WTC11 (cell line): ENCODE results near the gene NECTIN3. TPM values are rescaled to one million over a fixed set of nuclear protein-coding genes. Genes with fewer than 3 reads are reported as not detected.

ENCODE experiments used
- ATAC-seq: fragments of 200-7000 bp; cut with Tn5 transposase; 2 replicates; pipeline ENCODE4 v1.10.0; 2021; ENCODE audit warnings: mild to moderate bottlenecking, moderate library complexity
- CTCF ChIA-PET: fragments of 300-600 bp; sonication (Branson Sonifier 250); formaldehyde crosslinking; loops from one replicate; lab custom pipeline; 2021; ENCODE audit warnings: antibody characterized with exemption; lab: Charles Lee
- POLR2A ChIA-PET: fragments of 350-600 bp; sonication (Branson Sonifier 250); formaldehyde crosslinking; loops from one replicate; lab custom pipeline; 2021; ENCODE audit warnings: antibody characterized with exemption; lab: Charles Lee
- DNase-seq: peaks from one replicate; pipeline ENCODE4 v3.0.0; 2021; ENCODE audit warnings: low spot score
- H3K27ac Mint-ChIP-seq: 2 replicates; pipeline ENCODE4 v1.8.0; 2021; ENCODE audit warnings: mixed read lengths
- H3K27me3 Mint-ChIP-seq: 2 replicates; pipeline ENCODE4 v1.8.0; 2021; ENCODE audit warnings: low read depth, mild to moderate bottlenecking, moderate library complexity, mixed read lengths
- H3K36me3 Mint-ChIP-seq: 2 replicates; pipeline ENCODE4 v1.8.0; 2021; ENCODE audit warnings: mixed read lengths
- H3K4me1 Mint-ChIP-seq: 2 replicates; pipeline ENCODE4 v1.8.0; 2022; ENCODE audit warnings: mixed read lengths
- H3K4me3 Mint-ChIP-seq: 2 replicates; pipeline ENCODE4 v1.8.0; 2021; ENCODE audit warnings: mild to moderate bottlenecking, moderate library complexity, mixed read lengths
- H3K9me3 Mint-ChIP-seq: 2 replicates; pipeline ENCODE4 v1.8.0; 2021; ENCODE audit warnings: mixed read lengths
- CREB1 ChIP-seq: sonication (generic); formaldehyde crosslinking; IDR thresholded peaks from 2 replicates; pipeline ENCODE4 v1.8.0; 2023; ENCODE audit warnings: mild to moderate bottlenecking, missing genetic modification reagents
- CREM ChIP-seq: sonication (generic); formaldehyde crosslinking; IDR thresholded peaks from 2 replicates; pipeline ENCODE4 v1.8.1; 2022; ENCODE audit warnings: mild to moderate bottlenecking, missing genetic modification reagents, moderate library complexity
- CTCF ChIP-seq: fragments of 200-600 bp; IDR thresholded peaks from 2 replicates; pipeline ENCODE4 v1.8.0; 2022; ENCODE audit warnings: antibody characterized with exemption
- E2F4 ChIP-seq: sonication (generic); formaldehyde crosslinking; IDR thresholded peaks from 2 replicates; pipeline ENCODE4 v1.8.1; 2022; ENCODE audit warnings: low read depth, mild to moderate bottlenecking, moderate library complexity, missing genetic modification reagents, borderline replicate concordance
- ESRRA ChIP-seq: sonication (generic); formaldehyde crosslinking; IDR thresholded peaks from 2 replicates; pipeline ENCODE4 v1.8.1; 2022; ENCODE audit warnings: mild to moderate bottlenecking, missing genetic modification reagents, borderline replicate concordance
- ETV6 ChIP-seq: sonication (generic); formaldehyde crosslinking; IDR thresholded peaks from 2 replicates; pipeline ENCODE4 v1.8.1; 2022; ENCODE audit warnings: mild to moderate bottlenecking, missing genetic modification reagents
- FOXJ3 ChIP-seq: sonication (generic); formaldehyde crosslinking; IDR thresholded peaks from 2 replicates; pipeline ENCODE4 v1.9.0; 2021; ENCODE audit warnings: missing genetic modification reagents, mild to moderate bottlenecking, borderline replicate concordance
- FOXP4 ChIP-seq: sonication (generic); formaldehyde crosslinking; IDR thresholded peaks from 2 replicates; pipeline ENCODE4 v1.8.0; 2022; ENCODE audit warnings: mild to moderate bottlenecking, missing genetic modification reagents
- GRHL2 ChIP-seq: fragments of 250-450 bp; sonication (Bioruptor Pico); IDR thresholded peaks from 2 replicates; pipeline ENCODE4 v1.8.0; 2022; ENCODE audit warnings: mild to moderate bottlenecking, moderate library complexity; ENCODE audit not compliant: insufficient replicate concordance, severe bottlenecking
- GTF2I ChIP-seq: fragments of 250-450 bp; sonication (Bioruptor Pico); conservative IDR thresholded peaks from 2 replicates; pipeline ENCODE4 v1.4.0; 2021; ENCODE audit warnings: mild to moderate bottlenecking
- MYBL2 ChIP-seq: sonication (generic); formaldehyde crosslinking; IDR thresholded peaks from 2 replicates; pipeline ENCODE4 v1.8.1; 2023; ENCODE audit warnings: mild to moderate bottlenecking, moderate library complexity, missing genetic modification reagents
- NFYB ChIP-seq: sonication (generic); formaldehyde crosslinking; conservative IDR thresholded peaks from 2 replicates; pipeline ENCODE4 v1.8.0; 2022; ENCODE audit warnings: low read depth, missing genetic modification reagents
- NR2C2 ChIP-seq: sonication (generic); formaldehyde crosslinking; IDR thresholded peaks from 2 replicates; pipeline ENCODE4 v1.8.0; 2022; ENCODE audit warnings: mild to moderate bottlenecking, missing genetic modification reagents
- OVOL2 ChIP-seq: fragments of 250-450 bp; sonication (Bioruptor Pico); IDR thresholded peaks from 2 replicates; pipeline ENCODE4 v1.9.0; 2021; ENCODE audit warnings: mild to moderate bottlenecking, borderline replicate concordance
- PREB ChIP-seq: sonication (generic); formaldehyde crosslinking; IDR thresholded peaks from 2 replicates; pipeline ENCODE4 v1.8.1; 2022; ENCODE audit warnings: mild to moderate bottlenecking, missing genetic modification reagents, moderate library complexity, borderline replicate concordance
- RORB ChIP-seq: fragments of 250-450 bp; sonication (Bioruptor Pico); IDR thresholded peaks from 2 replicates; pipeline ENCODE4 v1.9.0; 2021; ENCODE audit warnings: mild to moderate bottlenecking
- SMAD4 ChIP-seq: sonication (generic); formaldehyde crosslinking; IDR thresholded peaks from 2 replicates; pipeline ENCODE4 v1.8.0; 2022; ENCODE audit warnings: mild to moderate bottlenecking, missing genetic modification reagents
- TEAD1 ChIP-seq: sonication (generic); formaldehyde crosslinking; IDR thresholded peaks from 2 replicates; pipeline ENCODE4 v1.8.0; 2022; ENCODE audit warnings: mild to moderate bottlenecking, missing genetic modification reagents
- USF1 ChIP-seq: sonication (generic); formaldehyde crosslinking; IDR thresholded peaks from 2 replicates; pipeline ENCODE4 v1.8.0; 2022; ENCODE audit warnings: mild to moderate bottlenecking, missing genetic modification reagents
- ZNF138 ChIP-seq: sonication (generic); formaldehyde crosslinking; conservative IDR thresholded peaks from 2 replicates; pipeline ENCODE4 v1.8.1; 2022; ENCODE audit warnings: mild to moderate bottlenecking, moderate library complexity, missing genetic modification reagents
- ZNF219 ChIP-seq: sonication (generic); formaldehyde crosslinking; IDR thresholded peaks from 2 replicates; pipeline ENCODE4 v1.8.0; 2023; ENCODE audit warnings: missing genetic modification reagents, mild to moderate bottlenecking, borderline replicate concordance
- ZNF281 ChIP-seq: sonication (generic); formaldehyde crosslinking; IDR thresholded peaks from 2 replicates; pipeline ENCODE4 v1.8.0; 2023; ENCODE audit warnings: mild to moderate bottlenecking, missing genetic modification reagents
- ZNF317 ChIP-seq: sonication (generic); formaldehyde crosslinking; IDR thresholded peaks from 2 replicates; pipeline ENCODE4 v1.8.1; 2023; ENCODE audit warnings: low read depth, mild to moderate bottlenecking, moderate library complexity, missing genetic modification reagents, borderline replicate concordance
- ZNF423 ChIP-seq: fragments of 250-450 bp; sonication (Bioruptor Pico); IDR thresholded peaks from 2 replicates; pipeline ENCODE4 v2.1.2; 2022; ENCODE audit warnings: mild to moderate bottlenecking, moderate library complexity
- ZNF671 ChIP-seq: fragments of 250-450 bp; sonication (Bioruptor Pico); IDR thresholded peaks from 2 replicates; pipeline ENCODE4 v1.8.0; 2021; ENCODE audit warnings: mild to moderate bottlenecking
- total RNA-seq: library from RNA; stranded (reverse); gene quantifications from 3 replicates; pipeline ENCODE4 v1.2.3, GENCODE V29; 2021

Gene NECTIN3
- total RNA-seq, 1 experiment from 2014 or later: 24.8 TPM

- H3K9me3 Mint-ChIP-seq: peaks cover 16% of the 10 kb centered on the region
- ATAC-seq (no peak), DNase-seq (no peak)
- ChIA-PET CTCF (no interaction called here), POLR2A (no interaction called here)
- H3K4me1 Mint-ChIP-seq: peaks cover 40% of the 10 kb centered on the region
- no peak overlapping the region for H3K4me3 Mint-ChIP-seq
- peaks cover 9% of the 10 kb centered on the region for H3K36me3 Mint-ChIP-seq
- H3K27me3 Mint-ChIP-seq: no peaks in the 10 kb centered on the region
- H3K27ac Mint-ChIP-seq: no peak overlapping the region
- no peak for TF ChIP-seq ZNF281 (CRISPR knock-in tag)
- TF ChIP-seq CREB1 (CRISPR knock-in tag): no peak
- no peak for TF ChIP-seq ZNF423
- no peak for TF ChIP-seq CTCF
- no peak for TF ChIP-seq SMAD4 (CRISPR knock-in tag)
- no peak for TF ChIP-seq OVOL2 (CRISPR knock-in tag)
- TF ChIP-seq TEAD1 (CRISPR knock-in tag): no peak
- no peak for TF ChIP-seq USF1
- TF ChIP-seq NFYB: no peak
- no peak for TF ChIP-seq RORB
- no peak for TF ChIP-seq ETV6
- TF ChIP-seq ESRRA: no peak
- TF ChIP-seq ZNF219 (CRISPR knock-in tag): no peak
- no peak for TF ChIP-seq ZNF317 (CRISPR knock-in tag)
- no peak for TF ChIP-seq FOXJ3 (CRISPR knock-in tag)
- TF ChIP-seq NR2C2: no peak
- no peak for TF ChIP-seq PREB (CRISPR knock-in tag)
Measured at GRCh38 chr3:111051354-111051753, 20.3 kb upstream of the NECTIN3 start.

- H3K27me3 Mint-ChIP-seq: no peaks in the 10 kb centered on the region
- CTCF ChIA-PET: no interaction called here
- DNase-seq (no peak), ATAC-seq (no peak)
- peaks cover 17% of the 10 kb centered on the region for H3K4me1 Mint-ChIP-seq
- no peak overlapping the region for H3K4me3 Mint-ChIP-seq
- H3K36me3 Mint-ChIP-seq: no peaks in the 10 kb centered on the region
- POLR2A ChIA-PET: no interaction called here
- H3K27ac Mint-ChIP-seq: no peak overlapping the region
- H3K9me3 Mint-ChIP-seq: no peaks in the 10 kb centered on the region
- TF ChIP-seq E2F4 (CRISPR knock-in tag) (no peak), CREM (CRISPR knock-in tag) (no peak), GTF2I (CRISPR knock-in tag) (no peak), MYBL2 (no peak), FOXP4 (no peak), ZNF671 (no peak), ESRRA (no peak), GRHL2 (CRISPR knock-in tag) (no peak), ZNF138 (CRISPR knock-in tag) (no peak)
Measured at GRCh38 chr3:111068574-111068973, 3.0 kb upstream of the NECTIN3 start.
